Duodenal mucosa (tissue), 2 donors: ENCODE data around the gene INTS13.
"Not testable (repeated sequence)": the region's sequence is repeated elsewhere in the genome, so short reads cannot be mapped to it uniquely, and the experiment has no call there.

Experiments used
- H3K27ac ChIP-seq: one replicate; pipeline ENCODE4 v1.7.0; 2013; ENCODE audit warnings: low read depth, low read length
- H3K27me3 ChIP-seq, 2 donors: one replicate each; pipeline ENCODE4 v1.7.0; 2013; ENCODE audit warnings: low read length in 2 of 2, control low read depth in 1 of 2; ENCODE audit not compliant: insufficient read depth in 2 of 2, control insufficient read depth in 1 of 2
- H3K36me3 ChIP-seq, 2 donors: one replicate each; pipeline ENCODE4 v1.7.0; 2013; ENCODE audit warnings: low read length in 2 of 2, control low read depth in 1 of 2; ENCODE audit not compliant: insufficient read depth in 2 of 2, control insufficient read depth in 1 of 2
- H3K4me1 ChIP-seq, 2 donors: one replicate each; pipeline ENCODE4 v1.7.0; 2013; ENCODE audit warnings: low read length in 2 of 2, control low read depth in 1 of 2; ENCODE audit not compliant: insufficient read depth in 2 of 2, control insufficient read depth in 1 of 2
- H3K4me3 ChIP-seq, 2 donors: one replicate each; pipeline ENCODE4 v1.7.0; 2013; ENCODE audit warnings: low read length in 2 of 2, low read depth in 1 of 2
- H3K9ac ChIP-seq, 2 donors: one replicate each; pipeline ENCODE4 v1.7.0; 2013; ENCODE audit warnings: low read length in 2 of 2, low read depth in 1 of 2
- H3K9me3 ChIP-seq, 2 donors: one replicate each; pipeline ENCODE4 v1.7.0; 2013; ENCODE audit warnings: low read length in 2 of 2, control low read depth in 1 of 2; ENCODE audit not compliant: control insufficient read depth in 1 of 2

INTS13 gene

GRCh38 chr12:26961803-26962202, 24.0 kb upstream of the INTS13 start:
- H3K36me3 ChIP-seq: peaks cover 13 to 29% of the 10 kb centered on the region in 2 donors
- H3K27me3 ChIP-seq: no peaks in the 10 kb centered on the region
- H3K4me3 ChIP-seq: no peak overlapping the region
- no peaks in the 10 kb centered on the region for H3K9me3 ChIP-seq
- H3K27ac ChIP-seq: no peak overlapping the region
- H3K9ac ChIP-seq: no peak overlapping the region
- H3K4me1 ChIP-seq: no peaks in the 10 kb centered on the region

- not testable (repeated sequence) for H3K4me1 ChIP-seq, H3K9me3 ChIP-seq, H3K27me3 ChIP-seq, H3K9ac ChIP-seq, H3K27ac ChIP-seq, H3K4me3 ChIP-seq
- peaks cover 17 to 30% of the 10 kb centered on the region in 2 donors for H3K36me3 ChIP-seq
Measured at GRCh38 chr12:26961391-26961790, 23.6 kb upstream of the INTS13 start.

GRCh38 chr12:26954027-26954426, 16.2 kb upstream of the INTS13 start:
- no peak overlapping the region for H3K27ac ChIP-seq
- H3K9me3 ChIP-seq: no peaks in the 10 kb centered on the region
- H3K9ac ChIP-seq: no peak overlapping the region
- peaks cover 8 to 18% of the 10 kb centered on the region in 2 donors for H3K36me3 ChIP-seq
- no peak overlapping the region for H3K4me3 ChIP-seq
- no peaks in the 10 kb centered on the region for H3K27me3 ChIP-seq
- no peaks in the 10 kb centered on the region for H3K4me1 ChIP-seq

GRCh38 chr12:26953447-26953846, 15.7 kb upstream of the INTS13 start:
- Histone ChIP-seq H3K27me3 (no peaks in the 10 kb centered on the region), H3K36me3 (peaks cover 8 to 18% of the 10 kb centered on the region in 2 donors), H3K4me3 (no peak overlapping the region), H3K27ac (no peak overlapping the region), H3K9ac (no peak overlapping the region), H3K9me3 (no peaks in the 10 kb centered on the region), H3K4me1 (no peaks in the 10 kb centered on the region)

GRCh38 chr12:26948309-26948708, 10.5 kb upstream of the INTS13 start:
- H3K27ac ChIP-seq: no peak overlapping the region
- no peaks in the 10 kb centered on the region for H3K27me3 ChIP-seq

GRCh38 chr12:26941215-26941594, 3.4 kb upstream of the INTS13 start:
- Histone ChIP-seq H3K27ac (no peak overlapping the region), H3K4me1 (peaks cover 20 to 21% of the 10 kb centered on the region in 2 donors), H3K9me3 (no peaks in the 10 kb centered on the region), H3K4me3 (no peak overlapping the region), H3K36me3 (no peaks in the 10 kb centered on the region), H3K27me3 (no peaks in the 10 kb centered on the region), H3K9ac (peak overlapping the region in 1 of 2 donors; percentile 9)

More at GRCh38 chr12:26948309-26948708, 10.5 kb upstream of the INTS13 start:
- no peaks in the 10 kb centered on the region for H3K36me3 ChIP-seq
- no peaks in the 10 kb centered on the region for H3K9me3 ChIP-seq
- no peak overlapping the region for H3K4me3 ChIP-seq
- H3K9ac ChIP-seq: no peak overlapping the region
- H3K4me1 ChIP-seq: no peaks in the 10 kb centered on the region

- Histone ChIP-seq H3K36me3 (no peaks in the 10 kb centered on the region), H3K27ac (no peak overlapping the region), H3K9ac (peak overlapping the region in 1 of 2 donors; percentile 97), H3K27me3 (no peaks in the 10 kb centered on the region), H3K4me3 (peak overlapping the region in 1 of 2 donors; percentile 92), H3K9me3 (no peaks in the 10 kb centered on the region), H3K4me1 (peaks cover 24 to 26% of the 10 kb centered on the region in 2 donors)
Measured at GRCh38 chr12:26940516-26941214, 2.9 kb upstream of the INTS13 start.

- H3K4me1 ChIP-seq: peaks cover 24 to 32% of the 10 kb centered on the region in 2 donors
- H3K9ac ChIP-seq: peak overlapping the region; percentile 97 to 100
- peak overlapping the region; percentile 92 to 97 for H3K4me3 ChIP-seq
- no peak overlapping the region for H3K27ac ChIP-seq
- no peaks in the 10 kb centered on the region for H3K27me3 ChIP-seq
- no peaks in the 10 kb centered on the region for H3K9me3 ChIP-seq
- no peaks in the 10 kb centered on the region for H3K36me3 ChIP-seq
Measured at GRCh38 chr12:26939953-26940352, 2.2 kb upstream of the INTS13 start.

GRCh38 chr12:26939192-26939832, 1.5 kb upstream of the INTS13 start:
- Histone ChIP-seq H3K9me3 (no peaks in the 10 kb centered on the region), H3K27ac (no peak overlapping the region), H3K4me3 (peak overlapping the region; percentile 92 to 97), H3K4me1 (peaks cover 24 to 32% of the 10 kb centered on the region in 2 donors), H3K36me3 (no peaks in the 10 kb centered on the region), H3K9ac (peak overlapping the region; percentile 97 to 100), H3K27me3 (no peaks in the 10 kb centered on the region)

- Histone ChIP-seq H3K27me3 (no peaks in the 10 kb centered on the region), H3K9me3 (no peaks in the 10 kb centered on the region), H3K4me1 (peaks cover 24 to 32% of the 10 kb centered on the region in 2 donors), H3K9ac (peak overlapping the region; percentile 97 to 100), H3K4me3 (peak overlapping the region; percentile 92 to 97), H3K27ac (peak overlapping the region; percentile 89), H3K36me3 (no peaks in the 10 kb centered on the region)
Measured at GRCh38 chr12:26938701-26939062, 901 bp upstream of the INTS13 start.
